Activated T-helper 1 cell treated with Interleukin-2 at 50 U/mL for 16 hours (primary cell): ENCODE measurements around the gene KSR2.
"Not testable (repeated sequence)": the region's sequence is repeated elsewhere in the genome, so short reads cannot be mapped to it uniquely, and the experiment has no call there.

Experiments used
- DNase-seq: peaks from one replicate; pipeline ENCODE4 v3.0.0-alpha.2; 2020; ENCODE audit warnings: low read depth

KSR2 gene

DNA sequence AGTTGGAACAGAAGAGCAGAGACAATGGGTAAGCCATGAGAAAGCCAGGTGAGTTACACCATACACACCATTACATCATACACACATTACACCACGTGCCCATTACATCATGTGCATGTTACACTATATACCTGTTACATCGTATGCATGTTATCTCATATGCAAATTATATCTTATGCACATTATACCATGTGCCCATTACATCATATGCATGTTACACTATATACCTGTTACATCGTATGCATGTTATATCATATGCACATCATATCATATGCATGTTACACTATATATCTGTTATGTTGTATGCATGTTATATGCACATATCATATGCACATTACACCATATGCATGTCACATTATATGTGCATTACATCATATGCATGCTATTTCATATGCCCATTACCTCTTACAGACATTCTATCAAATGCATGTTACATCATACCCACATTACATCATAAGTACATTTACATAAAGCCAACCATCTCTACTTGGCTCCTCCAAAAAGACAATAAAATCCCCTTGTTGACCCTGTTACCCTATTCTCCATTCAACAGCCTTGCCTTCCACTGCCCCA, 207.2 kb downstream of the KSR2 start:
- DNase-seq: no peak

DNA sequence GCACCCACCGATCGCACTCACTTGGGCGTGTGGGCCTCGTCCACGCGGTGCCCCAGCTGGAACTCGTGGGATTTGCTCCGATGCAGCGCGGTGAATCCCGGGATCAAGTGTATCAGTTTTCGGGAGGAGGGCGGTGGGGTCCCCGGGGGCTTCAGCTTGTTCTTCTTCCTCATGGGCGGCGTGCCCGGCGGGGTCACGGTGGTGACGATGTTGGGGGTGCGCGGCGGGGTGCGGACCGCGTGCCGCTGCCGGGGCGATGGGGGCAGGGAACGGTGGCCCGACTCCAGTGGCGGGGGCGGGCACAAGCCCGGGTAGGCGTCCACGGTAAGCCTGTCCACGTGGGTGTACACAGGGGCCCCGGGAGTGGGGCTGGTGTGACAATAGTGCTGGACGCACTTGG, 207.8 kb downstream of the KSR2 start:
- DNase-seq: no peak

DNA sequence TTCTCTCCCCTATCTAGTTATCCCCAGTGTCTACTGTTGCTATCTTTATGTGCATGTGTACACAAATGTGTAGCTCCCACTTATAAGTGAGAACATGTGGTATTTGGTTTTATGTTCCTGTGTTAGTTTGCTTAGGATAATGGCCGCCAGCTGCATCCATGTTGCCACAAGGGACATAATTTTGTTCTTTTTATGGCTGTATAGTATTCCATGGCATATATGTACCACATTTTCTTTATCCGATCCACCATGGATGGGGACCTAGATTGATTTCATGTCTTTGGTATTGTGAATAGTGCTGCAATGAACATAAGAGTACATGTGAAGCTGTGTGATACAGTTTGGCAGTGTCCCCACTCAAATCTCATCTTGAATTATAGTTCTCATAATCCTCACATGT, 218.1 kb downstream of the KSR2 start:
- no peak for DNase-seq

DNA sequence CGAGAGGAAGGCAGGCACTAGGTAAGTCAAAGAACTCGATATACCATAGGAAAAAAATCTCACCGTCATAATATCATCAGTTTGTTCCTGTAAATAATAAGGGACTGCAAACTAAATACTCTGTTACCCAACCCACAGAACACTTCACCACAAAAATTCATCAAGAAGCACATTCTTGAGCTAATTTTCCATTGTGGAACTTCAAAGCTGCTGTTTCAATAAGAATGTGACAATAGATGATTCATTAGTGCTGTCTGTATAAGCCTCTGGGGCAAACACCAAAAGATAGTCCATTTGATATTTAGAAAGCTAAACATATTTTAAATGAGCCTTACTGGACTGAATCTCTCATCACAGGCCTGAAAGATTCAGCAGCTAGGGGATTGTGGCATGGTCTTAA, 219.4 kb downstream of the KSR2 start:
- DNase-seq: no peak

- not testable (repeated sequence) for DNase-seq
These were observed 222.4 kb downstream of the KSR2 start for GRCh38 chr12:117746358-117746757.

- DNase-seq: no peak
These were observed 224.4 kb downstream of the KSR2 start for GRCh38 chr12:117744418-117744817.

- DNase-seq: no peak
These were observed 225.0 kb downstream of the KSR2 start for GRCh38 chr12:117743761-117744160.

DNA sequence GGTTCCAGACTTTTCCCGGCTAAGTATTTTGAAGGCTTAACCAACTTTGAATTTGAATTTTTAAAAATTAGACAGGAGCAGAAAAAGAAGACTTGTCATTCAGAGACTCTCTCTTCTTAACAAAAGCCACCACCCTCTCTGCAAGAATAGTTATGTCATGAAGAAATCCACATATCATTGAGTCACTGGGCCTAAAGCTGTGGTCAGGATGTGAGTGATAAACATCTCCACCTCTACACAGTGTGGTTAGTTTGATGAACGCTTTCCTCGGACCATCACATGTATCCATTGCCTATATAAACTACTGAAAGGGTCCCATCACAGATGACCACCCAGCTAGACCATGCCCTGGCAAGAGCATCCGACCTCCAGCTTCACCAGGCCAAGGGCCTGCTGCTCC, 226.1 kb downstream of the KSR2 start:
- DNase-seq: no peak

GRCh38 chr12:117738233-117738632, 230.6 kb downstream of the KSR2 start:
- DNase-seq: no peak

- DNase-seq: no peak
These were observed 235.3 kb downstream of the KSR2 start for GRCh38 chr12:117733549-117733805.

DNA sequence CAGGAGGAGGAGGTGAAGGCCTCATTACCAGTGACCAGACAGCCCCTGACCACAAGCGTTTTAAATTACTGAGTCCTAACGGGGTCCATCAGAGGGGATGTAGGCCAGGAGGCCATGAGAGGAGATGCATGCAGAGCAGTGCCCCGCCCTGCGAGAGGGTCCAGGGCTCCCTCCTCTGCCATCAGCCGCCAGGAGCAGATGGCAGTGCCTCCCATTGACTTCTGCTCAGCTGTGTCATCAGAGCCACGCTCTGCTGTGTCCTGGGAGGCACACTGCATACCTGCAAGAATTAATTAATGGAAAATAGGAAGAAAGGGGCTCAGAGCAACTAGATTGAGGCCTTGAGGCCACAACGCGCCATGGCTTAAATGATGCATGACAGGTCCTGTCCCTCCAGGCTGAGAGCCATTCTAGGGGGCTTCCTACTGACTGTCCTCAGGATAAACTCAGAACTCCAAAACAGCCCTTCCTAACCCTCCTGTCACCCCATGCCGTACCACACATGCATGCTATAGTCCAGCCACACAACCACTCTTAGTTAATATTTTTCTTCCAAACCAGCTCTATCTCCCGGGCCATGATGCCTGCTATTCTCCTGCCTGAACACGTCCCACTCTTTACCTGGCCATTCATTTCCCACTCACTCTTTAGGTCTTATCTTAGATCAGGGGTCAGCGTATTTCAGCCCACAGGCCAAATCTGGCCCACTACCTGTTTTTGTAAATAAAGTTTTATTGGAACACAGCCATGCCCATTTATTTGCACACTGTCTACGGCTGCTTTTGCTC, 235.8 kb downstream of the KSR2 start:
- DNase-seq: no peak

GRCh38 chr12:117731131-117731530, 237.7 kb downstream of the KSR2 start:
- not testable (repeated sequence) for DNase-seq

DNA sequence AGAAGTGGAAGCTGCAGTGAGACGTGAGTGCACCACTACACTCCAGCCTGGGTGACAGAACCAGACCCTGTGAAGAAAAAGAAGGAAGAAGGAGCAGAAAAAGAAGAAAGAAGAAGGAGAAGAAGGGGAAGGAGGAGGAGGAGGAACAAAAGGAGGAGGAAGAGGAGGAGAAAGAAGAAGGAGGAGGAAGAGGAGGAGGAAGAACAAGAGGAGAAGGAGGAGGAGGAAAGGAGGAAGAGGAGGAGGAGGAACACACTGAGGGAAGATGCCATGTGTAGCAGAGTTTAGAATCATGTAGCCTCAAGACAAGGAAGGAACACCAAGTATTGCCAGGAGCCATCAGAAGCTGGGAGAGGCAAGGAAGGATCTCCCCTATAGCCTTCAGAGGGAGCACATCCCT, 241.5 kb downstream of the KSR2 start:
- no peak for DNase-seq

DNA sequence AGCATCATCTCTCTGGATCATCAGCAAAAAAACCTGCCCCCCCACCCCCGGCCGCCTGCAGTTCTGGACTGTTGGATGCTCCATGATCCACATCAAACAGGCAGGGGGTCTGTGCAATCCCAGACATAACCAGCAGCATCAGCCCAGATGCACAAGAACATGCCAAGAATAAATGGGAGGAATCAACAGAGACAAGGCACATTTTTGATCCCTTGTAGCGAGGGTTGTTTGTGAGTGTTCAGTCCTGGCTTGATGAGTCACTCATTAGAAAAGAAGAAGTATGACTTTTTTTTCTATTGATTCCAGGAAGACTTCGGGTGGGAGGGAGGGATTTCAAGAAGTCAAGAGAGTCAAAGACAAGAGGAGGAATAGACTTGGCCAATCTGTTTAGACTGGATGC, 244.2 kb downstream of the KSR2 start:
- no peak for DNase-seq

DNA sequence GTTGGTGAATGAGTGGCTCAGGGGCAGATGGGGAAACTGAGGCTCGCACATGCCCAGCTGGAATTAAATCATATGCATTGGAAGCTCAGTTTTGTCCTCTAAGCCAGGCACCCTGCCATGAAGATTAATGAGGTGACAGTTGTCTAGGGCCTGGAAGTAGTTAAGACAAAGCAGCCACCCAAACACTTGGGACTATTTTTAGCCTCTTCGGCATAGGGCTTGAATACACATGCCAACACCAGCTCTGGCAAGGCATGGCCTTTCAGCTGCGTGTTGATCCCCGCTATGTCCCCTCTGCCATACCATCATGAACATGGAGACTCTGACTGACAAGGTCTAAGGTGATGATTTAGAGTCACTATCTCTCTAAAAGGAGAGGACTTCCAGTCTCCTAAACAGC, 250.2 kb downstream of the KSR2 start:
- no peak for DNase-seq

DNA sequence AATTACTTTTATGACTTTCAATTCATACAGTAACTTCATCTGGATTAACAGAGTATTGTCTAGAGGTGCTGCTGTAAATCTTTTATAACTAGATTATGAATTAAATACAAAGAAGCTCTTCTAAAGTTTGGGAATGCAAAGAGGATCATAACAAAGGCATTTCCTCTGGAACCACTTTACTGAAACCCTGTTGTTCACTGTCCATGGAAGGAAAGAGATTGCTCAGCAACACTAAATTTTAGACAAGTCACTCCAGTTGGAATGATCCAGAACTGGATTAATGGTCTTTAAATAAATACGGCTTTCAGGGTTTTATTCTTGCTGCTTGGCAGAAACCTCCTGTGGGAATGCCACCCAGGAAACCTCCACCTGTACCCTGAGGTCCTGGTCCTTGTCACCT, 250.6 kb downstream of the KSR2 start:
- DNase-seq: no peak

DNA sequence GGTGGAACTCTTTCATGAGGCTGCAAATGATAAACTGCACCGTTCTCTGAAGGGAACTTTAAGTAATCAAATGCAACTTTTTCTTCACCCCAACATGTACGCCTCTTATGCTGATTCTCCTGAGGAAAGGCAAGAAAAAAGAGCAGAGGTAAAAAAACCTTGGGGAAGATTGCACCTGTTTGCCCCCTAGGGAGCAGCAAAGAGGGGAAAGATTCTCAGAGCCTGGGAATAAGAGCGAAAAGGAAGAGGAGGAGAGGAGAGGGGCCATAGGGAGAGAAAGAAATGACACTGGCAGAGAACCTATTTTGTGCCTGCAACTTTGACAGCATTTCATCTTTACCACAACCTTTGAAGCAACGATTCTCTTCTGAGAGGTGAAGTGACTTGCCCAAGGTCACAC, 254.6 kb downstream of the KSR2 start:
- DNase-seq: no peak

GRCh38 chr12:117710121-117710520, 258.7 kb downstream of the KSR2 start:
- no peak for DNase-seq

DNA sequence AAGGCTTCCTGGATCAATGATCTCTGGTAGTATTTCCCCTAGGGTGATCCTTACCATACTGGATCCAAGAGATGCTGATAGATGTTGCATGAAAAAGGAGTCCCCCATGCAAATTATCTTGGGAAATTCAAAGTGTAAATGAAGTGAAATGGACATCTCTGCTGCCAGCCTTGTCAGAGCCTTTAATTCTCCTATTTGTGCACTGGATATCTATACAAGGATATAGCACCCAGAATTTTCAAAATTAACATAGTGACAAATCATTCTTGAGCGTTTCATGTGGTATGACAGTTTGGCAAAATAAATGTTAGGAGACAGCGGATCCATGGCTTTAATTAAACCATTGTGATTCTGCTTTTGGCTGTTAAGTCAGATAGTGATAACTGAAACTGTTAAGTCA, 260.9 kb downstream of the KSR2 start:
- no peak for DNase-seq

DNA sequence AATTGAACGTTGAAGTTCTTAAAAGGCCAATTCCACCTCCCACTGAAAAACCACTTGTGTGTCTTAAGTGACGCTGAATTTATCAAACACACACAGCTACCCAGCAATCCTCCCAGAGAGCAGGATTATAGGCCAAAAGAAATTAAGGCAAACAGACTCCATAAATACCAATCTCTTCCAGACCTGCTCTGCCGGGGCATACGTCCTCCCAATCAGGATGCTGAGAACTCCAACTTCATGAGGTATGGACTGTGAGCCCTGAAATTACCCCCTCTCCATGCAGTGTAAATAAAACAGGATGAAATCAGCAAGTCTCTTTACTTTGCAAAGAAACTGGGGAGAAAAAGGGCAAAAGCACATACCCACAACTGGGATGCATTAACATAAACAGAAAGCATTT, 265.2 kb downstream of the KSR2 start:
- no peak for DNase-seq

DNA sequence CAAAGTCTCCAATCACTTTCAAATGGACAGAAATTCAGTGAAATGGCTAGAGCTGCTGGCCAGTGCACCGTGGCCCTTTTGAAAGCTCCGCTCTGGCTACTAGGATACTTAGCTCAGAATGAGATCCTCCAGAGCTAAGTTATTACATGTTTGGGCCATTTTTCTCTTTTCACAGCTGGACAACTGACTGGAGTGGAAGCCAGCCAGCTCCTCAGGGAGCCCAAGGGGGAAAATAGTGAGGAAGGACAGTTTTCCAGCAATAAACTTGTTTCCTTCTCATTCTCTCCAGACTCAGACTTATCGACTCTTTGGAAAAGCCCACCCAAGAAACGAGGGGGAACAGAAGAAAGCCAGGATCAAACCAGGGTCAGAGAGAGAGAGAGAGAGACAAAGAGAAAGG, 266.0 kb downstream of the KSR2 start:
- DNase-seq: no peak

GRCh38 chr12:117699575-117699974, 269.2 kb downstream of the KSR2 start:
- DNase-seq: no peak

DNA sequence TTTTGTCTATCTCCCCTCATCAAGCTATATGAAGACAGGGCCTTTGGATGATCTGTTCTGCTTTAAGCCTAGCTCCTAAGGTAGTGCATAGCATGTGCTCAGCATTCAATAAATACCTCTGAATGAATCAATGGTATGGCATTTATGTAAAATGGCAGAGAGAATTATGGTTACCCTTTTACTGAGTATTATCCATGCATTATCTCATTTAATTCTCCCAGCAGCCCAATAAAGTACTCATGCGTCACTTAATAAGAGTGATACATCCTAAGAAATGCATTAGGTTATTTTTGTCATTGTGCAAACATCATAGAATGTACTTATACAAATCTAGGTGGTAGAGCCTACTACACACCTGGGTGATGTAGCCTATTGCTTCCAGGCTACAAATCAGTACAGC, 269.7 kb downstream of the KSR2 start:
- no peak for DNase-seq

- no peak for DNase-seq
These were observed 272.8 kb downstream of the KSR2 start for GRCh38 chr12:117695956-117696355.
